Fibroblast of pulmonary artery (primary cell): Measurements from ENCODE around the gene CYP26C1.

Experiments
- DNase-seq: peaks from one replicate; pipeline ENCODE4 v3.0.0-alpha.2; 2010; ENCODE audit warnings: low read depth
- H3K4me3 ChIP-seq: replicated peaks from 2 replicates; pipeline ENCODE4 v1.5.1; 2011; ENCODE audit warnings: low read depth, mild to moderate bottlenecking, control low read depth, low read length, moderate library complexity
- CTCF ChIP-seq: IDR thresholded peaks from 2 replicates; pipeline ENCODE4 v1.5.1; 2011; ENCODE audit warnings: mild to moderate bottlenecking, control low read depth, low read length, inconsistent platforms; ENCODE audit errors: missing control alignments

Gene CYP26C1

GRCh38 chr10:93063977-93064660 is 3.5 kb downstream of the CYP26C1 start:
- DNase-seq, result no peak
- TF ChIP-seq CTCF, result no peak
- no peak overlapping the region for H3K4me3 ChIP-seq

GRCh38 chr10:93064874-93065660 is 4.5 kb downstream of the CYP26C1 start:
- no peak overlapping the region for H3K4me3 ChIP-seq
- TF ChIP-seq CTCF, result no peak
- DNase-seq, result no peak

GRCh38 chr10:93065675-93066543 is 5.3 kb downstream of the CYP26C1 start:
- no peak for TF ChIP-seq CTCF
- no peak overlapping the region for H3K4me3 ChIP-seq
- no peak for DNase-seq

GRCh38 chr10:93066544-93066913 is 5.9 kb downstream of the CYP26C1 start:
- no peak overlapping the region for H3K4me3 ChIP-seq
- DNase-seq, result no peak
- TF ChIP-seq CTCF, result no peak

- TF ChIP-seq CTCF, result no peak
- no peak overlapping the region for H3K4me3 ChIP-seq
- DNase-seq, result no peak
Observed at GRCh38 chr10:93067443-93068365, 7.1 kb downstream of the CYP26C1 start.

GRCh38 chr10:93068411-93069244 is 8.0 kb downstream of the CYP26C1 start:
- no peak for TF ChIP-seq CTCF
- no peak for DNase-seq
- no peak overlapping the region for H3K4me3 ChIP-seq
